ENCODE data around the gene VSTM2L. TPM values are rescaled to one million over a fixed set of nuclear protein-coding genes. Genes with fewer than 3 reads are reported as not detected.

VSTM2L gene
- total RNA-seq, 2 donors from 2014 or later = 1.4 to 1.5 TPM

DNA sequence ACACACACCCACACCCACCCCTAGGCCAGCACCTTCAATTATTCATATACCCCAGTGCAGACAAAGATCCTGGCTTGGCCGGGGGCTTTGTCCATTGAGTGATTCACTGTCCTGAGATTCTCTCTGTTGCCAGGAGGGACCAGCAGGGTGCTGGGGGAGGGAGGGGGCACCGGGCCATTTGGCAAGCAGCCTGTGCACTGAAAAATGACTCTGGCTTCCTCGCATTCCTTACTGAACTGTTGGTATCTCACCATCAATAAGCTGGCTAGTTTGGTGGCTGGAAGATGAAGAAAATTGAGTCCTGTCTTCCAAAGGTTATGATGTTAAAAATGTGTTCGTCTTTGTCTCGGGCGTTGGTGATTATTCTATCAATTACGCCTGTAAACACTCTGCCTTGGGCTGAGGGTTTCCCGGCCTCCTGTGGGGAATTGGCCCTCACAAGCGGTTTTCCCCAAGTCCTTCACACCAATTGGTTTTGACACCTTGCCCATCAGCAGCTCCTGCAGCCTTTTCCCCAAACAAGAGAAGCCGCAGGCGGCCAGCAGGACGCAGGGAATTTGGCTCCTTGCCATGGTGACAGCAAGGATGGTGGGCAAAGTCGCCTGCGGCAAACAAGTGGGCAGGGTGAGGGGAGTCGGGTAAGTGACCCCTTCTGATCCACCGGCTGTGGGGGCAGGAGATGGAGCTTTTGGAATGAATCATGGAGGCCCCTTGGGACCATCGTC is 4.9 kb downstream of the VSTM2L start:
- intact Hi-C loops (cut with DNase I) = no loop called here
- peaks cover 20% of the 10 kb centered on the region for H3K27me3 ChIP-seq
- no peak overlapping the region for H3K4me3 ChIP-seq
- no peaks in the 10 kb centered on the region for H3K4me1 ChIP-seq
- no peaks in the 10 kb centered on the region for H3K9me3 ChIP-seq
- no peak for DNase-seq
- TF ChIP-seq, protein P1, sequence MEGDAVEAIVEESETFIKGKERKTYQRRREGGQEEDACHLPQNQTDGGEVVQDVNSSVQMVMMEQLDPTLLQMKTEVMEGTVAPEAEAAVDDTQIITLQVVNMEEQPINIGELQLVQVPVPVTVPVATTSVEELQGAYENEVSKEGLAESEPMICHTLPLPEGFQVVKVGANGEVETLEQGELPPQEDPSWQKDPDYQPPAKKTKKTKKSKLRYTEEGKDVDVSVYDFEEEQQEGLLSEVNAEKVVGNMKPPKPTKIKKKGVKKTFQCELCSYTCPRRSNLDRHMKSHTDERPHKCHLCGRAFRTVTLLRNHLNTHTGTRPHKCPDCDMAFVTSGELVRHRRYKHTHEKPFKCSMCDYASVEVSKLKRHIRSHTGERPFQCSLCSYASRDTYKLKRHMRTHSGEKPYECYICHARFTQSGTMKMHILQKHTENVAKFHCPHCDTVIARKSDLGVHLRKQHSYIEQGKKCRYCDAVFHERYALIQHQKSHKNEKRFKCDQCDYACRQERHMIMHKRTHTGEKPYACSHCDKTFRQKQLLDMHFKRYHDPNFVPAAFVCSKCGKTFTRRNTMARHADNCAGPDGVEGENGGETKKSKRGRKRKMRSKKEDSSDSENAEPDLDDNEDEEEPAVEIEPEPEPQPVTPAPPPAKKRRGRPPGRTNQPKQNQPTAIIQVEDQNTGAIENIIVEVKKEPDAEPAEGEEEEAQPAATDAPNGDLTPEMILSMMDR (IDR thresholded peaks at IDR 0.05) = no peak
- no peak overlapping the region for H3K9ac ChIP-seq (ENCODE audit: low read depth in 2 of 2, low read length in 2 of 2)
- H3K36me3 ChIP-seq = no peaks in the 10 kb centered on the region
- no peak overlapping the region for H3K27ac ChIP-seq

- Histone ChIP-seq H3K9ac (ENCODE audit: low read depth in 2 of 2, low read length in 2 of 2) (no peak overlapping the region), H3K9me3 (no peaks in the 10 kb centered on the region), H3K4me3 (no peak overlapping the region), H3K27ac (no peak overlapping the region), H3K27me3 (peaks cover 17% of the 10 kb centered on the region), H3K4me1 (no peaks in the 10 kb centered on the region), H3K36me3 (no peaks in the 10 kb centered on the region)
- DNase-seq = no peak
- TF ChIP-seq, protein P1 (IDR thresholded peaks at IDR 0.05) = no peak
- intact Hi-C loops (cut with DNase I) = no loop called here
Observed at GRCh38 chr20:37911261-37911660, 8.3 kb downstream of the VSTM2L start.

- intact Hi-C loops (cut with DNase I) = no loop called here
- Histone ChIP-seq H3K9me3 (no peaks in the 10 kb centered on the region), H3K36me3 (no peaks in the 10 kb centered on the region), H3K27me3 (peaks cover 22% of the 10 kb centered on the region), H3K27ac (no peak overlapping the region), H3K9ac (ENCODE audit: low read depth in 2 of 2, low read length in 2 of 2) (no peak overlapping the region), H3K4me1 (no peaks in the 10 kb centered on the region), H3K4me3 (no peak overlapping the region)
- DNase-seq = peak; percentile 38
- TF ChIP-seq, protein P1 (IDR thresholded peaks at IDR 0.05) = no peak
Observed at GRCh38 chr20:37911838-37912281, 8.9 kb downstream of the VSTM2L start.

GRCh38 chr20:37912874-37913273 is 9.9 kb downstream of the VSTM2L start:
- Histone ChIP-seq H3K4me1 (no peaks in the 10 kb centered on the region), H3K4me3 (no peak overlapping the region), H3K9ac (ENCODE audit: low read depth in 2 of 2, low read length in 2 of 2) (no peak overlapping the region), H3K27me3 (peaks cover 25% of the 10 kb centered on the region), H3K27ac (no peak overlapping the region), H3K36me3 (no peaks in the 10 kb centered on the region), H3K9me3 (no peaks in the 10 kb centered on the region)
- intact Hi-C loops (cut with DNase I) = no loop called here
- TF ChIP-seq, protein P1 (IDR thresholded peaks at IDR 0.05) = no peak
- no peak for DNase-seq

DNA sequence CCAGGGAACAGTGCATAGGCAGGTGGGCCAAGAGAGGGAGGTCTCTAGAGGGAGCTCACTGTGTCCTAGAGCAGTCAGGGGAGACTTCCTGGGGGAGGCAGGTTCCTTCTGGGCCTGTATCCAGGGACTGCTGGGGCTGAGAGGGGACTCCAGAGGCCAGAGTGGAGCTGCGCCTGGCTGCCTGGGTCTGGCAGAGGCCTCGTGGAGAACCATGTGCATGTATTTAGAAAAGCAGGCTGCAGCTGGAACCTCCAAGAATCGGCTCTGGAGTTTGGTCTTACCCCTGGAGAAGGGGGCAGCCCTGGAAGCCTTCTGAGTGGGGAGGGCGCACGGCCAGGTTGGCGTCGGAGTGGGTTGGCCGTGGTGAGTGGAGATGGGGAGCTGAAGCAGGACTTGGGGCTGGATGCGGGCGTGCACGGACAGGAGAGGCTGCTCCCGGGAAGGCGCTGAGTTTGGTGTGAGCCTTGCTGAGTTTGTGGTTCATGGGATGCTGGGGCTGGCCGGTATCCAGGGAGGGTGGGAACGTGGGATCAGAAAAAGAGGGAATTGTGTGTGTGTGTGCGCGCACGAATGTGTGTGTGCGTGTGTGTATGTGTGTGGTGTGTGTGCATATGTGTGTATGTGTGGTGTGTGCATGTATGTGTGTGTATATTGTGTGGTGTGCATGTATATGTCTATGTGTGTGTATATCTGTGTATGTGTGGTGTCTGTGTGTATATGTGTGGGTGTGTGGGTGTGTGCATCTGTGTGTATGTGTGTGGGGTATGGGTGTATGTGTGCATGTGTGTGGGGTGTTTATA is 10.8 kb downstream of the VSTM2L start:
- no peak overlapping the region for H3K9ac ChIP-seq (ENCODE audit: low read depth in 2 of 2, low read length in 2 of 2)
- TF ChIP-seq, protein P1 (IDR thresholded peaks at IDR 0.05) = no peak
- DNase-seq = no peak
- peaks cover 25% of the 10 kb centered on the region for H3K27me3 ChIP-seq
- no peaks in the 10 kb centered on the region for H3K4me1 ChIP-seq
- H3K36me3 ChIP-seq = no peaks in the 10 kb centered on the region
- H3K27ac ChIP-seq = no peak overlapping the region
- H3K4me3 ChIP-seq = no peak overlapping the region
- intact Hi-C loops (cut with DNase I) = no loop called here
- no peaks in the 10 kb centered on the region for H3K9me3 ChIP-seq

All from colonic mucosa (tissue), 4 donors.